GM19467 (cell line): ENCODE results near the gene FAM219A.
A peak's percentile ranks its signal among the peaks of the same experiment; 100 is the strongest.

Experiments used
- ATAC-seq: cut with Tn5 transposase; IDR thresholded peaks from one replicate; pipeline ENCODE4 v1.9.1; 2021; ENCODE audit warnings: mild to moderate bottlenecking, moderate library complexity; ENCODE audit not compliant: unreplicated experiment

FAM219A gene, protein sequence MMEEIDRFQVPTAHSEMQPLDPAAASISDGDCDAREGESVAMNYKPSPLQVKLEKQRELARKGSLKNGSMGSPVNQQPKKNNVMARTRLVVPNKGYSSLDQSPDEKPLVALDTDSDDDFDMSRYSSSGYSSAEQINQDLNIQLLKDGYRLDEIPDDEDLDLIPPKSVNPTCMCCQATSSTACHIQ

DNA sequence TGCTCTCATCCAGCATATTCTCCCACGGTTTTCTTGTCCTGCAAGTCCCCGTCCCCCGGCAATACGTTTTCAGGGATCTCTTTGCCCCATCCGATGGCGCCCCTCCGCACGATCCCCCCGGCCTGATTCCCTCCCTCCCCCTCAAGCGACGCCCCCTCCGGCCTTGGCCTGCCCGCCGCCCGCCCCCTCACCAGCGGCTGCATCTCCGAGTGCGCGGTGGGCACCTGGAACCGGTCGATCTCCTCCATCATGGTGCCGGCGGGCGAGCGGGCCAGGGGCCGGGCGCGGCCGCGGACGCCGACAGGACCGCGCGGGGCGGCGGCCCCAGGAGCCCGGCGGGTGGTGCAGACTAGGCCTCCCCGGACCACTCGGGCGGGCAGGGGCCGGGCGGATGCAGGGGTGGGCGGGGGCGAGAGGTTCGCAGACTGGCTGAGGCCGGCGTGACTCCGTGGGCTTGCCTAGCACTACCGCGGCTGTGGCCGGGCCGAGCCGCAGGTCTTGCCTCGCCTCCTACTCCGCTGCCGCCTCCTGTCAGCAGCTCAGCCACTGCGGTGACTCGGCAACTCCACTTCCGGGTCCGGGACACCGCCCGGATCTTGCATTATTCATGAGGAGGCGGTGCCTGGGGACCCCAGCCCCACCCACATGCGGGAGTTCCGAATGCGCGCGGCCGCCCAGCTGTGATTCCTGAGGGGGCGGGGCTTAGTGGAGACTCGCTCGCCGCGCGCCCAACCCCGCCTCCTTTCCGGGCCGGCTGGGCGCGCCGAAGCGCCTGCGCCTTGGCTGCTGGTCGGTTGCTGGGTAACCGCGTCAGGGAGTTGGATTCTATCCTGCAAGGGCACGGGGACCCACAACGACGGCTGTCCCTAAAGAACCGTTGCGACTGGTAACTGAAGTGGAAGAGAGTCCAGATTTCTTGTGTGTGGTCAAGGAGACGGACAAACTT is at the start of gene FAM219A, which contains the start of gene DNAI1:
FAM219A (minus strand) TSS at position 558 of the 946 bp plus-strand sequence; CDS start at position 251, 307 bp downstream.
DNAI1 (plus strand) TSS at position 793 of the 946 bp plus-strand sequence. CDS start 201 bp downstream, outside the sequence.
- ATAC-seq, result peak; percentile 91

- no peak for ATAC-seq
Measured at GRCh38 chr9:34507966-34508365, 49.6 kb upstream of the FAM219A start.

- ATAC-seq, result no peak
Measured at GRCh38 chr9:34507556-34507955, 49.2 kb upstream of the FAM219A start.

DNA sequence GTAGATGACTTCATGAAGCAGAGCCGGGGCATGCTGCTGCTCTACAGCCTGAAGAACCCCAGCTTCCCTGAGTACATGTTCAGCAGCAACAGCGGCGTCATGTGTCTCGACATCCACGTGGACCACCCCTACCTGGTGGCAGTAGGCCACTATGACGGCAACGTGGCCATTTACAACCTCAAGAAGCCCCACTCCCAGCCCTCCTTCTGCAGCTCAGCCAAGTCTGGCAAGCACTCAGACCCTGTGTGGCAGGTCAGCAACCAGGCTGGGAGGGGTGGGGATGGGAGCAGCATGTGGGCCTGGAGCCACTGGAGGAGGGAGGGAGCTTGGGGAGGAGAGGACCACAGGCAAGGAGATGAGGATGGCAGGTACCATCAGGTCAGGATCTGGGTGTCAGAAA is 48.3 kb upstream of the FAM219A start:
- no peak for ATAC-seq

DNA sequence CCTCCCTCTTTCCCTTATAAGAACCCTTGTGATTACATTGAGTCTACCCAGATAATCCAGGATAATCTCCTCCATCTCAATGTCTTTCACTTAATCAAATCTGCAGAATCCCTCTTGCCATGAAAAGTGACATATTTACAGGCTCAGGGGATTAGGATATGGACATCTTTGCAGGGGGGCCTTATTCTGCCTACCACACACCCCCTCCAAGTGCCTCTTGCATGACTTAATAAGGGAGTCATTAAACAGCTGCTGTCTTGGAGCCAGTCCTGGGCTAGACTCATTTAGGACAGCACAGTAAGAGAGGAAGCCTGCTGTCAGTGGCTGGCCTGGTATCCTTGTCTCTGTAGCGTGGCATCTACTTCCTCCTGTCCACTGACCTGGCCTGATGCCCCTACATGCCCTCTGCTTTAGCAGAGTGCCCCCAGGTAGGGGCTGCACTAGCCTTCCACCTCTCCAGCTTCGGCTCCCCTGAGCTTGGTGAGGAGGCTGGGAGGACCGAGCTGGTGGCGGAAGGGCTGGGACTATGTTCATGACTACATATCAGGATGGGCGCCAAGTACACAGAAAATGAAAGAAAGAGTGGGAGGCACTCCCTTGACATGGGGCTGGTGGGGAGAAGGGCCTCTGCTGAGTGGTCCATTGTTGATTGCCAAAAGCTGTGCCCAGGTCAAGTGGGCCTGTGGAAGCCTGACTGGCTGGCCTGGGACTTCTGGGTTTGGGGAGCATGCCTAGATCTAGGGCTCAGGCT is 47.2 kb upstream of the FAM219A start:
- ATAC-seq, result no peak

DNA sequence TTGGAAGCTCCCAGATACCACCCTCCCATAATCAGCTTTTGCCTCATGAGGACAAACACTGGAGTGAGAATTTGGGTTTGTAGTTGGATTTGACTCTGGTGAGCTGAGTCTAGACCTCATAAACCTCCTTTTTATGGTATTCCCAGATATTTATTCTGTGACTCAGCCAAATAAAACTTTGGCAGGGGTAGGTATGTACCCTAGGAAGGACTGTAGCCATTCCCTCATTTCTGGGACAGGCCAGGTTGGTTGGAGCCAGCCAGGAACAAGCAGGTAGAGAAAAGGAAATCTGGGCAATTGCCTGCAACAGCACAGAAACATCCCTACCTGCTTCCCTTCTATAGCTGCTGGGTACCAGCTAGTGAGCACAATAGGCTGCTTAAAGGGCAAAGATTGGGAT is 45.0 kb upstream of the FAM219A start:
- no peak for ATAC-seq

GRCh38 chr9:34502891-34503290 is 44.5 kb upstream of the FAM219A start:
- ATAC-seq, result no peak

DNA sequence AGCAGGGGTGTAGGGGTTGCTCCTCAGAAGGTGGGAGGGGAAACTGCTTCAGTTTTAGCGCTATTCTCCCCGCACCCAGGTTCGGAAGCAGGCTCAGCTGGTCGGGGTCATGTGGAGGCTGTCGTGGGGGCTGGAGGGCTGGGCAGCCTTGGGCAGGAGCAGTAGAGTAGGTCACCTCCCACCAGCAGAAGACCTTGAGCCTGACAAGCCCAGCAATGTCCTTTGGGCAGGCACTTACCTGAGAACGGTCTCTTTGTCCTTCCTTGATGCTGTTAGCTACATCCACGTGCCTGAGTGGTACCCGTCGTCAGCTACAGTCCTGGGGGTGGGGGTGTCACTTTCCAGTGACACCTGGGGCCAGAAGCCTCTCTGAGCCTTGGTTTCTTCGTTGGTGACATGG is 44.1 kb upstream of the FAM219A start:
- no peak for ATAC-seq

DNA sequence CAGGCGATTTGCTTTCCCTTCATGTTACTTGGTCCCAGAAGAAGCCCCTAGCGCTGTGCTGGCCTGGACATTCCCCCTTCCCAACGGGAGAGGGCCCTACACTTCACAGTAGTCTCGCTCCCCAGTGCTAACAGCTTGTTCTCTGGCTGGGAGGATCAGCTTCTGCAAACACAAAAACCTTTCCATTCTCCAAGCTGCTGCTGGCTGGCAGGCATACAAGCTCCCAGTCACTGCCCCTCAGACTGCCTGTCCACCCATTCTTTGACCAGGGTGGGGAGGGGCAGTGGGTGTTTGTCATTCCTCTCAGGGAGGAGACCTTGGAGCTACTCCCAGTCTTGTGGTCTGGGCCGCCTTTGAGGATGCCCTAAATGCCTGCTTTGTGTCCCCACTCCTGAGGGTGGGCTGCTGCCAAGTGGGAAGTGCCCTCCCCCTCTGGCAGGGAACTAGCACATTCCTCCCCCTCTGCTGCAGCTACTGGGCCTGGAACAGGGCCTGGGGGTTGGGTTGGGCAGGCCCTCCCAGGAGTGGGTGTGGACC is 43.6 kb upstream of the FAM219A start:
- no peak for ATAC-seq

- no peak for ATAC-seq
Measured at GRCh38 chr9:34501372-34501771, 43.0 kb upstream of the FAM219A start.

- no peak for ATAC-seq
Measured at GRCh38 chr9:34500623-34501267, 42.4 kb upstream of the FAM219A start.

- ATAC-seq, result no peak
Measured at GRCh38 chr9:34499076-34499475, 40.7 kb upstream of the FAM219A start.

DNA sequence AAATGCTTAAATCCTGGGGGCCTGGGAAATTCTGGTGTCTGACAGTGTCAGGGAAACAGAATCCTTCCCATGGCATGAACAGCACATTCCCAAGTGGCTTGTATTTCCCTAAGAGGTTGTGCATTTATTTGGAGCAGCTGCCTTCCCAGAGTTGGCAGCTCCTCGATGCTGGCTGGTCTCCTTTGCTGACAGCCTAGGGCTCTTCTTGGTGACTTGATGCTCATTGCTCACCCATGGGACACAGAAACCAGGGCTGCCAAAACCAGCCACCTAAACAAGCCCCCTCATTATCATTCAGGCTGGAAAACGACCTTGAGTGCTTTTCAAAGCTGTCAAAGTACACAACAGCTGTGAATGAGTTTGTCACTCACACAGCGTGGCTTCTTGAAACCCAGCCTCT is 40.2 kb upstream of the FAM219A start:
- ATAC-seq, result no peak

- ATAC-seq, result no peak
Measured at GRCh38 chr9:34496149-34496712, 37.9 kb upstream of the FAM219A start.

GRCh38 chr9:34493972-34494535 is 35.7 kb upstream of the FAM219A start:
- no peak for ATAC-seq

- ATAC-seq, result no peak
Measured at GRCh38 chr9:34492051-34492450, 33.7 kb upstream of the FAM219A start.

GRCh38 chr9:34491596-34491995 is 33.2 kb upstream of the FAM219A start:
- ATAC-seq, result no peak

DNA sequence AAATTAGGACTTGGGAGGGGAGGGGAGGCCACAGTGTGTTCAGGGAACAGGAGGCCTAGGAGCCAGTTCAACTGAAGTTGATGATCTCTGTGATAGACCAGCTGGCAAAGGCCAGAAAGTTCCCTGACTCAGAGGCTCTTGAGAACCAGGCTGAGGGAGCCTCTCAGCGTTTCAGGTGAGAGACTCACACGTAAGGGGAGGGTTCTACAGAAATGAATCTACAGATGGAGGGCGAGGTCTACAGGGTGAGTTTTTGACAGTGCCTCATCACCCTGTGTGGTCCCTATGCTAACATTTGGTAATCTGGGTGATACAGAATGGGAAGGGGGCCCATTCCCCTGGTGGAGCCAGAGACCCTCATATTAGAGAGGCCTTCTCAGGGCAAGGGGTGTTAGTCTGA is 32.4 kb upstream of the FAM219A start:
- no peak for ATAC-seq

DNA sequence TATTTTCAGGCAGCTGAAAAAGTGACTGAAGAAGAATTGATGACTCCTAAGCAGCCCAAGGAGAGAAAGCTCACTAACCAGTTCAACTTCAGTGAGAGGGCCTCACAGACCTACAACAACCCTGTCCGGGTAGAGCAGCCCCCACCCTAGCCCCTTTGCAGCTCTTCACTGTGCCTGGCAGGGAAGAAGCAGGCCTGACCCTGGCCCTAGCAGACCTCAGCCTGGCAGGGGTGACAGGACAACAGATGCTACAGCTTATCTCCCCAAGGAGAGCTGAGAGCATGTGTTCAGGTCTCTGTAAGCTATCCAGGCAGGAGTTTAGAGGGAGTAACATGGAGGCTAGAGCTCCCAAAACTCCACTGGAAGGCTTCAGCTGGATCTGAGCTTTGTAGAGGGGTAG is 32.0 kb upstream of the FAM219A start:
- no peak for ATAC-seq

- ATAC-seq, result no peak
Measured at GRCh38 chr9:34486572-34486971, 28.2 kb upstream of the FAM219A start.
